HCT116 (cell line): ENCODE data around the gene AK4.

Source experiments
- CTCF ChIP-seq, 3 experiments: fragments of 200-600 bp in 1 of 3; sonication (generic) in 1 of 3; IDR thresholded peaks in 2 of 3; conservative IDR thresholded peaks in 1 of 3; 2 replicates each; pipeline ENCODE4 v1.5.1; 2012 to 2017; ENCODE audit warnings: low read depth in 2 of 3, low read length in 2 of 3, antibody characterized with exemption in 1 of 3, borderline replicate concordance in 1 of 3, control low read depth in 1 of 3, mild to moderate bottlenecking in 1 of 3, mixed read lengths in 1 of 3, mixed run types in 1 of 3, moderate library complexity in 1 of 3; ENCODE audit not compliant: insufficient read depth in 1 of 3
- EZH2 ChIP-seq: fragments of 200-600 bp; sonication (generic); IDR thresholded peaks from 2 replicates; pipeline ENCODE4 v1.6.1; 2017; ENCODE audit warnings: antibody characterized with exemption, mixed run types
- REST ChIP-seq: IDR thresholded peaks from 2 replicates; pipeline ENCODE4 v1.6.1; 2012; ENCODE audit warnings: low read depth

- no peak for TF ChIP-seq CTCF (IDR thresholded peaks at IDR 0.05 in 2 of 3, conservative IDR thresholded peaks at IDR 0.05 in 1 of 3; ENCODE audit: borderline replicate concordance in 1 of 3, insufficient read depth in 1 of 3, low read depth in 2 of 3, low read length in 2 of 3)
- no peak for TF ChIP-seq REST
- no peak for TF ChIP-seq EZH2
Measured at GRCh38 chr1:65255656-65256050, 107.7 kb downstream of the AK4 start.
